Measurements from ENCODE around the gene TSTD2.

GRCh38 chr9:97647996-97648395, 14.8 kb upstream of the TSTD2 start:
- TF ChIP-seq CTCF (IDR thresholded peaks at IDR 0.05) = no peak
- TF ChIP-seq POLR2A (IDR thresholded peaks at IDR 0.05) = no peak

Data from adrenal gland (tissue), 5 donors.